Erythroblast (primary cell): ENCODE data around the gene PTPRN.

ENCODE experiments used
- GATA1 ChIP-seq: IDR thresholded peaks from 2 replicates; pipeline ENCODE4 v1.6.1; 2011; ENCODE audit warnings: low read depth, mild to moderate bottlenecking, control low read depth, low read length, moderate library complexity
- POLR2A ChIP-seq: IDR thresholded peaks from 2 replicates; pipeline ENCODE4 v1.6.1; 2011; ENCODE audit warnings: mild to moderate bottlenecking, low read length

DNA sequence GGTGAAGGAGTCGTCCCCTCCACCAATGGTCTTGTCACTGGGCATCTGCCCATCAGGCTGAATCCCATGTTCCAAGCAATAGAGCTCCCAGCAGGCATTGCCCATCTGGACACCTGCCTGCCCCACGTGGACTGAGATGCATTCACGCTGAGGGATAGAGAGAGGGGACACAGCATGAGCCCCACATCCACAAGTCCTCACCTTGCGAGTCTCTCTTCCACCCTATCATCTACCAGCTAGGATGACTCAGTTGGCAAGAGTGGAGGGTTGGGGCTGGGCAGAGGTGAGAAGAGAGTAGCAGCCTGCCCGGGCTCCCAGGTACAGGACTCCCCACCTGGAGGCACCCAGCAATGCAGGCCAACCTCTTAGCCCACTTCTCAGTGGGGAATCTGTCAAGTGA, 57.1 kb downstream of the PTPRN start:
- TF ChIP-seq GATA1 (no peak), POLR2A (no peak)
